Nucleus accumbens (tissue), 56 donors: ENCODE measurements around the gene CES2.
A peak's percentile ranks its signal among the peaks of the same experiment; 100 is the strongest.
"Not testable (repeated sequence)": the region's sequence is repeated elsewhere in the genome, so short reads cannot be mapped to it uniquely, and the experiment has no call there.

ENCODE experiments used
- DNase-seq, 56 donors: peaks; one replicate each; lab custom pipeline; 2025; lab: John Stamatoyannopoulos, UW

Gene CES2

DNA sequence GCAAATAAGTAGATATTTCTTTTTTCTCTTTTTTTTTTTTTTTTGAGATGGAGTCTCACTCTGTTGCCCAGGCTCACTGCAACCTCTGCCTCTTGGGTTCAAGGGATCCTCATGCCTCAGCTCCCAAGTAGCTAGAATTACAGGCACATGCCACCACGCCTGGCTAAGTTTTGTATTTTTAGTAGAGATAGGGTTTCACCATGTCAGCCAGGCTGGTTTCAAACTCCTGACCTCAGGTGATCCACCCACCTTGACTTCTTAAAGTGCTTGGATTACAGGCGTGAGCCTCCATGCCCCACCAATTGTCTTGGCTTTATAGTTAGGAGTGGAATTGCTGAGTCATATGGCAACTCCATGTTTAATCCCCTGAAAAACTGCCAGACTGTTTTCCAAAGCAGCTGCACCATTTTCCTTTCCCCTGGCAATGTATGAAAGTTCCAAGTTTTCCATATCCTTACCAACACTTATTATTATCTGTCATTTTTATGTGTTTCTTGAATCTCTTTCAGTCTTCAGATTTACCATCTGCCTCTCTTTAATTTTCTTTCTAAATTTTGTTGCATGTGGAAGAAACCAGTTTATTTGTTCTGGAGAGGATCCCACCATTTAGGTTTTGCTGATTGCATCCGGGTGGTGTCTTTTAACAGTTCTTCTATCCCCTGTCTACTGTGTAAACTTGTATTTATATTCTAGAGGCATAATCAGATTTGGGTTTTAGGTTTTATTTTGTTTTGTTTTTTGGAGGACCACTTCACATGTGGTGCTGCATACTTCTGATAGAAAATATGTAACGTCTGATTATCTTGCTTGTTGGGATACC, 15.9 kb downstream of the CES2 start:
- no peak for DNase-seq

DNA sequence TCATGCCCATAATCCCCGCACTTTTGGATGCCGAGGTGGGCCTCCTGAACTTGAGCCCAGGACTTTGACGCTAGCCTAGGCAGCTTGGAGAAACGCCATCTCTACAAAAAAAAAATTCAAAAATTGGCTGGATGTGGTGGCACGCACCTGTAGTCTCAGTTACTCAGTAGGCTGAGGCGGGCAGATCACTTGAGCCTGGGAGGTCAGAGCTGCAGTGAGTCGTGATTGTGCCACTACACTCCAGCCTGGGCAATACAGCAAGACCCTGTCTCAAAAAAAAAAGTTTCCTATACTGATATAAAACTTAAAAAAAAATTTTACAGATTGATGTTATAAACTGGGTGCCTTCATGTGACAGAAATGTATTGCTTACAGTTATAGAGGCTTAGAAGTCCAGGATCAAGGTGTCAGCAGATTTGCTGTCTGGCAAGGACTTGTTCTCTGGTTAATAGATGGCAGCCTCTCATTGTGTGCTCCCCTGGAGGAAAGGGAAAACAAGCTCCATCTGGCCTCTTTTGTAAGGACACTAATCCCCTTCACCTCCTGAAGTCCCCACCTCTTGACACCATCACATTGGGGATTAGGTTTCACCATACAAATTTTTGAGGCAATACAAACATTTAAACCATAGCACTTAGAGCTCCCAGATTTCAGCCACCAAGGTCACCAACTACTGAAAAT, 17.3 kb downstream of the CES2 start:
- no peak for DNase-seq

DNA sequence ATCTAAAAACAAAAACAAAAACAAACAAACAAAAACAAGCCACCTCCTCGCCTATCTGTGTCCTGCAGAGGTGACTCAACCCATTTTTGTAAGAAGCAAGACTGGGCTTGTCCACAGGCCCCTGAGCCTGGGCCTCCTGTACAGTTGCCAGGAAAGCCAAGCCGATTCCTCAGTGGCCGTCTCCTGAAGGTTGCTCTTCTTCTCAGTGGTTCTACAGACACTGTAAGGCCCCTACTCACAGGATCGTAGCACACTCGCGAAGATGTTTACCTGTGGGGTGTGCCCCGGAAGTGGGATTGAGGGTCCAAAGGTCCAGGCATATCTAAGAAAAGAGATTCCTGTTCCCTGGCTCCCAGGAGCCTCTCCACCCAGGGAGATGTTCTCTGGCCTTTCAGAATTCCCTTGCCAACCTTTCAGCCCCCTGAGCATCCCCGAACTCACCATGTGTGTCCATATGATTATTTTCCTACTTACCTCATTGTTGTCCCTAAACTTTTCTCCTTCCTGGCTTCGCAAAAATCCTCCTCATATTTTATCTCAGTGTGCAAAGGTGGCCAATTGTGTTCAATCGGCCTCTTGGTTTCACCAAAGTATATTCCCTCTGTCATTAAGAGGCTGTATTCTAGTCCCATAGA, 18.3 kb downstream of the CES2 start:
- DNase-seq: no peak

DNA sequence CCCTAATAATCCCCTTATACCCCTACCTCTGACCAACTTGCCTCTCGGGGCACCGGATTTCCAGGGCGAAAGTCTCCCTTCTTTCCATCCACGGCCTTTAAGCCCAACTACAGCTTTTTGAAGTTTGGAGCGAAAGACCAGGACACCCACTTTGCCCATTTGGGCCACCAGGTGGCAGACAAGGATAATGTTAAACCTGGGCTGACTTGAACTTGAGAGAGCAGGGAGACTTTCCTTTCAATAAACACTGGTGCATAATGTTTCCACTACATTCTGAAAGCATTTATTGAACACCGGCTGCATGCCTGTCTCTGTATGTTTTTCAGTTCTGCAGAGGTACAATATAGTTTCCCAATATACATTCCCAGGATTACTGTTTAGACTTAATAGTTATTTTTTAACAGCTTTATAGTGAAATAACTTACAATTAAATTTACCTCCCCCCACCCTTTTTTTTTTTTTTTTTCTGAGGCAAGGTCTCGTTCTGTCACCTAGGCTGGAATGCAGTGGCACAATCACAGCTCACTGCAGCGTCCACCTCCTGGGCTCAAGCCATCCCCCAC, 18.9 kb downstream of the CES2 start:
- DNase-seq: peak in 46 of 56 donors; percentile 14 to 85 (median 43)

DNA sequence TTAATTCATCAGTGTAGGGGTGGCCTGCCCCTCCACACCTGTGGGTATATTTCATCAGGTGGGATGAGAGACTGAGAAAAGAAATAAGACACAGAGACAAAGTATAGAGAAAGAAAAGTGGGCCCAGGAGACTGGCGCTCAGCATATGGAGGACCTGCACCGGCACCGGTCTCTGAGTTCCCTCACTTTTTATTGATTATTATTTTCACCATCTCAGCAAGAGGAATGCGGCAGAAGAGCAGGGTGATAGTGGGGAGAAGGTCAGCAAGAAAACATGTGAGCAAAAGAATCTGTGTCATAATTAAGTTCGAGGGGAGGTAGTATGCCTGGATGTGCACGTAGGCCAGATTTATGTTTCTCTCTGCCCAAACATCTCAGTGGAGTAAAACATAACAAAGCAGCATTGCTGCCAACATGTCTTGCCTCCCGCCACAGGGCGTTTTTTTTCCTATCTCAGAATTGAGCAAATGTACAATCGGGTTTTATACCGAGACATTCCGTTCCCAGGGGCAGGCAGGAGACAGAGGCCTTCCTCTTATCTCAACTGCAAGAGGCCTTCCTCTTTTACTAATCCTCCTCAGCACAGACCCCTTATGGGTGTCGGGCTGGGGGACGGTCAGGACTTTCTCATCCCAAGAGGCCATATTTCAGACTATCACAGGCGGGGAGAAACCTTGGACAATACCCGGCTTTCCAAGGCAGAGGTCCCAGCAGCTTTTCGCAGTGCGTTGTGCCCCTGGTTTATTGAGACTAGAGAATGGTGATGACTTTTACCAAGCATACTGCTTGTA, 20.2 kb downstream of the CES2 start:
- DNase-seq: not testable (repeated sequence)

DNA sequence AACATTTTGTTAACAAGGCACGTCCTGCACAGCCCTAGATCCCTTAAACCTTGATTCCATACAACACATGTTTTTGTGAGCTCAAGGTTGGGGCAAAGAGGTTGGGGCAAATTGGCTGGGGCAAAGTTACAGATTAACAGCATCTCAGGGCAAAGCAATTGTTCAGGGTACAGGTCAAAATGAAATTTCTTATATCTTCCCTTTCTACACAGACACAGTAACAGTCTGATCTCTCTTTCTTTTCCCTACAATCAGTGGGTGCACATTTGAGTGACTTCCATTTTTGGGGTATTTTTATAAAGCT, 20.8 kb downstream of the CES2 start:
- DNase-seq: not testable (repeated sequence)

DNA sequence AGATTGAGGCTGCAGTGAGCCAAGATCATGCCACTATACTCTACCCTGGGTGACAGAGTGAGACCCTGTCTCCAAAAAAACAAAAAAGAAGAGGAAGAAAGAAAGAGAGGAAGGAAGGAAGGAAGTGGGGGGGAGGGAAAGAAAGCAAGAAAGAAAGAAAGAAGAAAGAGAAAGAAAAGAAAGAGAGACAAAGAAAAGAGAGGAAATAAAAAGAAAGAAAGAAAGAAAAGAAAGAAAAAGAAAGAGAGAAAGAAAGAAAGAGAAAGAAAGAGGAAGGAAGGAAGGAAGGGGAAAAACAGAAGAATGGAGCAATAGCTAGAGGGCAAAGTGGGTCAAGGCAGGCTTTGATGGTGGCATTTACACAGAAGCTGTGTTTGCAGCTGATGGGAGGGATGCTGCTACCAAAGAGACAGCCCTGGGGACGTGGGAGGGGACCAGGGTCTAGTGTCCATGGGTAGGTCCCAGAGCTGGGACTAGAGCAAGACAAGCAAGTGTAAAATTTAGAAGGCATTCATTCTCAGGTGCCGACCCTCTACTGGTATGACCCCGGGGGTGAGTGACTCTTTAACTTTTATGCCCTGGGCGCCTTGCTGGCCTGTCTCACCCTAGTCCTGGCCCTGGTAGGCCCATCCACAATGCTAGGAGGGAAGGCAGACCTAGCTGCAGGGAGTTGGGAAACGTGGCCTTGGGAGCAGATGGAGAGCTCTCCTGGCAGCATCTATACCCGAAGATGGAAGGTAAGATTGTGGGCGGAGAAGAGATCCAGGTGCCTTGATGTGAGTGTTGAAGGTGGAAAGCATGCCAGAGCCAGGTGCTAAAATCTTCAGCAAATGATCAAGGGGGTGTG, 23.8 kb downstream of the CES2 start:
- DNase-seq: no peak

DNA sequence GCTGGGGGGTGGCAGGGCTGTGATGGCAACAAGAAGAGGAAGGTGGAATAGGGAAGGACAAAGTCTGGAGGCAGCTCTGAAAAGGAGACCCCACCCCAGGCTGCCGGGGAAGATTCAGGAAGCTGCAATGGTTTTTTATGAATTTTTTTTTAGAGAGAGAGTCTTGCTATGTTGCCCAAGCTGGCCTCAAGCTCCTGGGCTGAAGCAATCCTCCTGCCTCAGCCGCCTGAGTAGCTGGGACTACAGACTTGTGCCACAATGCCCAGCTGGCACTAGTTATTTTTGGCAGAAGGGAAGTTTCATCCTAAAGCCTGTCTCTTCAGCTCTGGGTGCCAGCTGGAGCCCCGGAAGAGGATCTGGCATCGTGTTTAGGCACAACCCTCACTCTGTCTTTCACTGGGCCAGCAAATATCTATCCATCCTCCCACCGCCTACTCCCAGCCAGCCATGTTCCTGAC, 24.4 kb downstream of the CES2 start:
- peak in 1 of 56 donors; percentile 13 for DNase-seq

DNA sequence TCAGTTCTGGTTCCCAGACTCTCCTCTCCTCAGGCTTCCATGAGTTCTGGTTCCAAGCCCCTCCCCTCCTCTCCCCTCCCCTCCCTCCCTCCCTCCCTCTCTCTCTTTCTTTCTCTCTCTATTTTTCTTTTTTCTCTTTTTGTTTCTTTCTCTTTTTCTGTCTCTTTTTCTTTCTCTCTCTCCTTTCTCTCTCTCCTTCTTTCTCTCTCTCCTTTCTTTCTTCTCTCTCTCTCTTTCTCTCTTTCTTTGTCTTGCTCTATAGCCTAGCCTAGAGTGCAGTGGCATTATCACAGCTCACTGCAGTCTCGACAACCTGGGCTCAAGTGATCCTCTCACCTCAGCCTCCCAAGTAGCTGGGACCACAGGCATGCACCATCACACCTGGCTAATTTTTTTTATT, 25.0 kb downstream of the CES2 start:
- DNase-seq: no peak

DNA sequence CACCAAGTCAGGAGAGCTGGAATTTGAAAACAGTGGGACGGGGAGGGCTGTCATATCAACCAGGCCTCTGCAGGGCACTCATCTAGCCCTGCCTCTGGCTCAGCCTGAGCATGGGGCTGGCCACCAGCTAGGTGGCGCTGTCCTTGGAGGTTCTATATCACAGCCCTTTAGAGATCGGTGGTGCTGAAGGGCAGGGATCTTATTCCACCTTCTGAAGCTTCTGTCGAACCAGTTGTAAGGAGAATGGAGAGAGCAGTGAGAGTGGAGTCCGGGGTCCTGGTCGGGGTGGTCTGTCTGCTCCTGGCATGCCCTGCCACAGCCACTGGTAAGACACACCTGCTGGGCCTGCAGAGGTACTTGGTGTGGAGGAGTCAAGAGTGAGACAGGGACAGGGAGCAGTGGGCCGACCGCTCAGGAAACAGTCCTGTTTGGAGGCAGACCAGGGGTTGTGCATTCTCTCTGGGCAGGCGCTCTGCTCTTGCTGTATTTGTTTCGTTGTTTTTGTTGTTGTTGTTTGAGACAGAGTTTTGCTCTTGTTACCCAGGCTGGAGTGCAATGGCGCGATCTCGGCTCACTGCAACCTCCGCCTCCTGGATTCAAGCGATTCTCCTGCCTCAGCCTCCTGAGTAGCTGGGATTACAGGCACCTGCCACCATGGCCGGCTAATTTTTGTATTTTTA, 25.9 kb downstream of the CES2 start, which contains the start of gene CES3:
Gene CES3 (plus strand): TSS at position 202 of the 680 bp plus-strand sequence. CDS start 42 bp downstream, at position 244.
- DNase-seq: peak in 30 of 56 donors; percentile 6 to 73 (median 29)

DNA sequence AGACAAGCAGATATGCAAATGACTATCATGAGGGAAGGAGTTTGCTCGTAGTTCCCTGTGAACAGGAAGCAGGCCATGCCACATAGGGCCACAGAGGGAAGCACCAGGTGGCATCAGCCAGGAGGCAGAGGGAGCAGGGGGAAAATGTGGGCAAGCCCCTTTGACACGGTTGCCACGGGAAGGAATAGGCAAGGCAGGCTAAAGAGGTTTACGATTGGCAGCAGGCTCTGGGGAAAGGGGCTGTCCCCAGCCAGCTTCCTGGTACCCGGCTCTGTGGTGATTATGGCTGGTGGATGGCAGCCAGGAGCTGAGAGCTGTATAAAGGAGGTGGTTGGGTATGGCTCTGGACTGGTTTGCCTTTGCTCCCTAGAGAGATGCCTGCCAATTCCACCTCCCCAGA, 26.6 kb downstream of the CES2 start:
- DNase-seq: no peak

DNA sequence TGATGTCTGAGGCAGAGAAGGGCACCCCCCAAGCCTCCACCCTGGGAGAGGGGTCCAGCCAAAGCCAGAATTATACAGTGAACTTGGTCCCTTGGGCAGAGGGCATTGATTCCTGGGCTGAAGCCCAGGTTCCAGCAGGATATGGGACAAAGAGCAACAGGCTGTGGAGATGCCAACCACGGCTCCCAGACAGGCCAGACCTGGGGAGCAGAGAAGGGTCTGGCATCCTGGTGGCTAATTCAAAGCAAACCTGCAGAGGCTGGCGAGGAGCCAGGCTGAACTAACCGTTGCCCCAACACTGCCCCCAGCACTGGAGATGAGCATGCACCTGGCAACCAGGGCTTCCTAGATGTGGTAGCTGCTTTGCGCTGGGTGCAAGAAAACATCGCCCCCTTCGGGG, 28.7 kb downstream of the CES2 start:
- DNase-seq: no peak

DNA sequence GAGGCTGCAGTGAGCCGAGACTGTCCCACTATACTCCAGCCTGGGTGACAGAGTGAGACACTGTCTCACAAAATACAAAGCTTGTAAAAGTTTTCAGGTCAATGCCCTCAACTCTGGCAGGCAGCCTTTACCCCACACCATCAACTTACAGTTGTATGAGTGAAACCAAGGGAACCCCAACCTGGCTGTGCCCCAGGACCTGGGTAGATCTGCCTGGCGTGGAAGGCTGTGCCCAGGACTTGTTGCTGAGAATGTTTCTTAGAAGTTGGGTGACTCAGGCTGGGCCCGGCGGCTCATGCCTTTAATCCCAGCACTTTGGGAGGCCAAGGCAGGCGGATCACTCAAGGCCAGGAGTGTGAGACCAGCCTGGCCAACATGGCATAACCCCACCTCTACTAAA, 33.5 kb downstream of the CES2 start:
- peak in 2 of 56 donors; percentile 10 to 30 for DNase-seq

DNA sequence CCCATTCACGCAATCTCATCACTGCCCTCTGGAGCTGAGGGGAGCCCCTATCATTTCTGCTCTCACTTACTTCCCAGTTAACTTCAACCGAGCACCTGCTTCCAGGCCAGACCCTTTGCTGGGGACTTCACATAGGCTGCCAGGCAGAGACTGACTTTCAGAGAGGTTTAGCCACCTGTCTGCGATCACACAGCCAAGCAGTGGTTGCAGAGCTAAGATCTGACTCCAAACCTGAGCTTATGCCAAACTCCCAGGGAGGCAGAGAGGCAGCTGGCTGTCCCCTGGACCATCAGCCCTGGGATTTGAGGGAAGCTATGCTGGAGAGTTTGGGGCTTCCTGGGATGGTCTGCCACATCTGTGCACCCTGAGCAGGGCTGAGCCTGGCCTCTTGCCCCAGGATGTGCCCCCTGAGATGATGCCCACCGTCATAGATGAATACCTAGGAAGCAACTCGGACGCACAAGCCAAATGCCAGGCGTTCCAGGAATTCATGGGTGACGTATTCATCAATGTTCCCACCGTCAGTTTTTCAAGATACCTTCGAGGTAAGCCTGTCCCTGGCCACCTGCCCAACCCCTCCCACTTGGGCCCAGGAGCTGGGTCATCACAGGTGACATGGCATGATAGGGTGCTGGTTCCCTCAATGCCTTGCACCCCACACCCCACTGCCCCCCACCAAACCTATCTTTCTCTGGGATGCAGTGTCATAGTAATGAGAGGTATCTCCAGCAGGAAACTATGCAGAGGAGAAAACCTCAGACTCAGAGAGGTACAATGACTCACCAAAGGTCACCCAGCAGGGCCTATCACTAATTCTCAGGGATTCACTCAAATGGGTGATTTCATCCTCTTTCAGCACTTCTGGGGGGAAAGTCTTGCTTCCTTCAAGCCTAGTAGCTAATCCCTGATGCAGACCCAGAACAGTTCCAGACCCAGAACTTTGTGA, 35.7 kb downstream of the CES2 start:
- DNase-seq: no peak

DNA sequence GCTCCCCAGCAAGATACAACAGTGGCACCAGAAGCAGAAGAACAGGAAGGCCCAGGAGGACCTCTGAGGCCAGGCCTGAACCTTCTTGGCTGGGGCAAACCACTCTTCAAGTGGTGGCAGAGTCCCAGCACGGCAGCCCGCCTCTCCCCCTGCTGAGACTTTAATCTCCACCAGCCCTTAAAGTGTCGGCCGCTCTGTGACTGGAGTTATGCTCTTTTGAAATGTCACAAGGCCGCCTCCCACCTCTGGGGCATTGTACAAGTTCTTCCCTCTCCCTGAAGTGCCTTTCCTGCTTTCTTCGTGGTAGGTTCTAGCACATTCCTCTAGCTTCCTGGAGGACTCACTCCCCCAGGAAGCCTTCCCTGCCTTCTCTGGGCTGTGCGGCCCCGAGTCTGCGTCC, 37.7 kb downstream of the CES2 start:
- no peak for DNase-seq

DNA sequence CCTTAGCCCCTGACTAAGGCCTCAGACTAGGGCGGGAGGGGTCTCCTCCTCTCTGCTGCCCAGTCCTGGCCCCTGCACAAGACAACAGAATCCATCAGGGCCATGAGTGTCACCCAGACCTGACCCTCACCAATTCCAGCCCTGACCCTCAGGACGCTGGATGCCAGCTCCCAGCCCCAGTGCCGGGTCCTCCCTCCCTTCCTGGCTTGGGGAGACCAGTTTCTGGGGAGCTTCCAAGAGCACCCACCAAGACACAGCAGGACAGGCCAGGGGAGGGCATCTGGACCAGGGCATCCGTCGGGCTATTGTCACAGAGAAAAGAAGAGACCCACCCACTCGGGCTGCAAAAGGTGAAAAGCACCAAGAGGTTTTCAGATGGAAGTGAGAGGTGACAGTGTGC, 38.4 kb downstream of the CES2 start:
- no peak for DNase-seq

DNA sequence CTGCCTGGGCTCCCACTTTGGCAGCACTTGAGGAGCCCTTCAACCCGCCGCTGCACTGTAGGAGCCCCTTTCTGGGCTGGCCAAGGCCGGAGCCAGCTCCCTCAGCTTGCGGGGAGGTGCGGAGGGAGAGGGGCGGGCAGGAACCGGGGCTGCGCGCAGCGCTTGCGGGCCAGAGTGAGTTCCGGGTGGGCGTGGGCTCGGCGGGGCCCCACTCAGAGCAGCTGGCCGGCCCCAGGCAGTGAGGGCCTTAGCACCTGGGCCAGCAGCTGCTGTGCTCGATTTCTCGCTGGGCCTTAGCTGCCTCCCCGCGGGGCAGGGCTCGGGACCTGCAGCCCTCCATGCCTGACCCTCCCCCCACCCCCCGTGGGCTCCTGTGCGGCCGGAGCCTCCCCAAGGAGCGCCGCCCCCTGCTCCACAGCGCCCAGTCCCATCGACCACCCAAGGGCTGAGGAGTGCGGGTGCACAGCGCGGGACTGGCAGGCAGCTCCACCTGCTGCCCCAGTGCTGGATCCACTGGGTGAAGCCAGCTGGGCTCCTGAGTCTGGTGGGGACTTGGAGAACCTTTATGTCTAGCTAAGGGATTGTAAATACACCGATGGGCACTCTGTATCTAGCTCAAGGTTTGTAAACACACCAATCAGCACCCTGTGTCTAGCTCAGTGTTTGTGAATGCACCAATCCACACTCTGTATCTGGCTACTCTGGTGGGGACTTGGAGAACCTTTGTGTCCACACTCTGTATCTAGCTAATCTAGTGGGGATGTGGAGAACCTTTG, 39.0 kb downstream of the CES2 start:
- not testable (repeated sequence) for DNase-seq
